Limb (tissue), 2 donors: ENCODE results near the gene EXOC3L2.
"Not testable (repeated sequence)": the region's sequence is repeated elsewhere in the genome, so short reads cannot be mapped to it uniquely, and the experiment has no call there.

ENCODE experiments used
- DNase-seq, 2 donors: peaks; one replicate each; pipeline ENCODE4 v3.0.0-alpha.2; 2016; ENCODE audit errors: extremely low spot score in 2 of 2

Gene EXOC3L2

DNA sequence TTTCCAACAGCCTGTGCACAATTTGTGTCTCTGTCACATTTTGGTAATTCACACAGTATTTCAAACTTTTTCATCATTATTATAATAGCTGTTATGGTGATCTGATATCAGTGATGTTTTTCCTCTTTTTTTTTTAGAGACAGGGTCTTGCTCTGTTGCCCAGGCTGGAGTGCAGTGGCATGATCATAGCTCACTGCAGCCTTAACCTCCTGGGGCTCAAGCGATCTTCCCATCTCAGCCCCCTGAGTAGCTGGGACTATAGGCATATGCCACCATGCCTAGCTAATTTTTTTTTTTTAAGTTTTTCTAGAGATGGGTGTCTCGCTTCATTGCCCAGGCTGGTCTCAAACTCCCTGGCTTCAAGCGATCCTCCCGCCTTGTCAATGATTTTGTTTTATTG is 11.6 kb upstream of the EXOC3L2 start:
- no peak for DNase-seq

DNA sequence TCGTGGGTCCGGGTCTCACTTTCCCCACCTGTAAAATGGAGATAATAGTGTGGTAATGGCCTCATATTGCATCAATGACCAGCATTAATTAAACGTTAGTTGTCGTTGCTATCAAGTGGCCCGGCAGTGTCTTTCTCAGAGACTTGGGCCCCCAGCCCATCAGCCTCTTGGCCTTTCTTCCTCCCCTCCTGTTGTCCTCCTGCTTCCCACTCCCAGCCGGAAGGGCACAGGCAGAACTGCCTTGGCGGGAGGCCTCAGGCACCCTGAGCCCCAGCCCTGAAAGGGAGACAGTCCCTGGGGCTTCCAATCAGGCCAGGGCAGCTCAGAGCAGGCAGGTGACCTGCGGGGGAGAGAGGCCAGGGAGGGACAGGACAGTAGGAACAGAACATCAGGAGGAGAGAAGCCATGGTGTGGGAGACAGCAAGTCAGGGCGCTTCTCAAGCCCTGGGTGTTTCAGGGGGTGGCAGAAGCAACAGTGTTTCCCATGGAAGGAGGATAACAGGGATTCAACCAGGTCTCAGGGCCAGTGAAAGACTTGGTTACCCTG is 10.5 kb upstream of the EXOC3L2 start:
- DNase-seq, result no peak

DNA sequence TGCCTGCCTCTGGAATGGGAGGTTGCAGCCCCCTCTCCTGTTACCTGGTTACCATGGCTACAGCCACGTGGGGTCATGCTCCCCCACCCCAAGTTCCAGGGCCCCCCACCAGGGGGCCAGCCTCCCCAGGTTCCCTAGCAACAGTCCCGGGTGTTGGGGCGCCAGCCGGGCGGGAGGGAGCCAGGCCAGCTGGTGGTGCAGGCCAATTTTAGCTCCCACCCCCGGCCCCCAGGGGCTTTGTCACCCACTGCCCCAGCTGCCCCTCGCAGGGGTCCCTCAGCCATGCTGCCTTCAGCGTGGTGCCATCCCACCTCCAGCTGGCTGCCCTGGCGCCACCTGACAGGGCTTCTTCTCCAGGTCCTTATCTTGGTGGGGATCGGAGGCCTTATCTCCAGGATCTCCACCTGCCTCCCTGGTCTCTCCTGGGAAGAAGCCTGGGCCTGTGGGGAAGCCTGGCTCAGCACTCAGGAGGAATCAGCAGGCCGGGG is 8.9 kb upstream of the EXOC3L2 start:
- no peak for DNase-seq

DNA sequence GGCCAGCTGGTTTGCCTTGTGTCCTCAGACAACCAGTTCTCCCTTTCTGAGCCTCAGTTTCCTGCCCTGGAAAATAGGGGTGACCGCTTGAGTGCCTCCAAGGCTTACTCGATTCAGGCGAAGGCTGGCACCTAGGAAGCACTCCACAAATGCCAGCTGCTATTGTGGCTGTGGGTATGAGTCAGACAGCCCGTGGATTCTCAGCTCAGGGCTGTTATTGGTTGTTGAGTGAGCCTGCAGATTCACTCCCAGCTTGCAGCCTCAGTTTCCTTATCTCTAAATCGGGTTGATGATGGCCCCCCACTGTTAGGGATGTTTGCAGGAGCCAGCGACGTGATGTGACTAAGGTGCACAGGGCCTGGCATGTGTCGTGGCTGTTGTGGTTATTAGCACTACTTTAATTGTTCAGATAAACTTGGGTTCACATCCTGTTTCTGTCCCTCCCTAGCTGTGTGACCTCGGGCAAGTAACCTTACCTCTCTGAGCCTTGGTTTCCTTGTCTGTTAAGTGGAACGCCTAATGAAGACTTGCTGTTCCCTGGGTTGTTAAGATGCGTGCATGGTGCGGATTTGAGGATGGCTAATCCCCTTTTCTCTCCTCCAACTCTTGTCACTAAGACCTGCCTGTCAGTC is 8.3 kb upstream of the EXOC3L2 start:
- DNase-seq, result no peak

DNA sequence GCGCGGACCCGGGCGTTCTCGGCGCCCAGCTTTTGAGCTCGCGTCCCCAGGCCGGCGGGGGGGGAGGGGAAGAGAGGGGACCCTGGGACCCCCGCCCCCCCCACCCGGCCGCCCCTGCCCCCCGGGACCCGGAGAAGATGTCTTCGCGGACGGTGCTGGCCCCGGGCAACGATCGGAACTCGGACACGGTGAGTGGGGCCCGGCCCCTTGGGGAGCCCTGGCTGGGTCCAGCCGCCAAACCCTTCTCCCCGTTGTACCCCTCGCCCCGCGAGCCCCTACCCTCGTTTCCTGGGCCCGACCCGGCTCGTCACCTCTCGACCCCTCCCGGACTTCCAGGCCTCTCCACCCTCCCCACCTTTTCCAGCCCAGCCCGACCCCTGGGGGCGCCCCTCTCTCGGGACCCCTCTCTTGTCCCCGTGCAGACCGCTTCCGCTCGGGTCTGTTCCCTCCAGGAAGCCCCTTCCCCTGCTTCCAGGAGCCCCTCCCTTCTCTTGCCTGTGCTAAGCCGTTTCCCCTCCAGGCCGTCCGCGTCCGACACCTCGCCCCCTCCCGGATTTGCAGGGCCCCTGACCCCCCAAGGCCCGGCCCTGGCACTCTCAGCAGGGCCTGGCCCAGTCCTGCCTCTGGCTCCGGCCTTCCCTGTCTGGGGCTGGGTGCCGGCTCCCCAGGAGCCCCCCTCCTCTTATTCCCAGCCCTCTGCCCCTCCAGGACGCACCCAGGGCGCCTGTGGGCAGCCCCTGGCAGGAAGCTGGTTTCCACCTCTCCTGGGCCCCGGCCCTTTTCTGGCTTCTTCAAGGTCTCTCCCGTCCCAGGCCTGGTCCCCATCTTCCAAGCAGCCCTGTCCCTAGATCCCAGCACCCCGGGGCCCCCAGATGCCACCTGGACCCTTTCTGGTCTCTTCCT is 6.5 kb upstream of the EXOC3L2 start:
- DNase-seq, result peak in 1 of 2 donors; percentile 64

DNA sequence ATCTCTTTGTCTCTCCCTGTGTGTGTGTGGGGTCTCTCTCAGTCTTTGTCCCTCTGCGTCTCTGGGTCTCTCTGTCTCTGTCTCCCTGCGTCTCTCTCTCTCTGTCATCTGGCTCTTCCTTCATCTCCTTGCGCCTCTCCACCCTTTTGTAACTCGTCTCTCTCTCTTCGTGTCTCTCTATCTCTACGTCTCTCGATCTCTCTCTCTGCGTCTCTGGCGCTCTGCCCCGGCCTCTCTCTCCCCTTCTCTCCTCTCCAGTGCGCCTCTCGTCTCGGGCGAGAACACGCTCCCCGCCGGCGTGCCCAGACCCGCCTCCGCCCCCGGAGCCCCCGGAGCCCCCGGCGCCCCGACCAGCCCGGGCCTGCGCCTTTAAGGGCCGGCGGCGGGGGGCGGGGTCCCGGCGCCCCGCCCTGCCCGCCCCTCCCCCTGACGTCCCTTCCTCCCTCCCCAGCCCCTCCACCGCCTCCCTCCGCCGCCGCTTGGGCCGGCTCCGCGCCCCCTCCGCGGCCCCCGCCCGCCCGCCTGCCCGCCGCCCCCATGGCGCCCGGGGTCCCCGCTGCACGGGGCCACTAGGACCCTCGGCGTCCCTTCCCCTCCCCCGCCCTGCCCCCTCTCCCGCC is 5.7 kb upstream of the EXOC3L2 start, which contains the start of gene MARK4:
Gene MARK4 (plus strand): TSS at position 440 of the 620 bp plus-strand sequence. CDS start 318 bp downstream, outside the sequence.
- DNase-seq, result peak; percentile 75 to 88

DNA sequence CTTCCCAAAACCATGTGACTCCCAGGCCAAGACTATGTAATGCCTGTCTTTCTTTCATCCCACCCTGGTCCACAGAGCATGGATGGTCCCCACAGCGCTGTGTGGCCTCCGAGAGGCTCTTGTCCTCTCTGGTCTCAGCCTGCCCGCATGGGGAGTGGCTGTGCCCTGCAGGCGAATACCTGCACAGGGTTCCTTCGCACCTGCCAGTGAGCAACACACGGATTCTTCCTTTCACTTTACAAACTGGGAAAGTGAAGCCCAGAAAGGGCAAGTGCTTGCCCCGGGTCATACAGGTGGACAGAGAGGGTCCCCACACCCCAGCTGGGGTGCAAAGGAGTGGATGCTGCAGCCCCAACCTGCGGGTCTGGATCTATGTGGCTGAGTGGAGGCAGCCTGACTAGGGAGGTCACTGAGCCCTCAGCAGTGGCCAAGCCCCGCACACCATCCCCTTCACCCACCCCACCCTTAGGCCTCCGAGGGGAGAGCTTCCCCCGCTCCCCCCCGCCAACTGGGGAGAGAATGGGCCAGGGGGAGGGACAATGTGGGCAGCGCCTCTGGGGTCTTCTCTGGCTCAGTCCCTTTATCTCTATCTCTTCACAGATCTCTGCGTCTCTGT is 5.1 kb upstream of the EXOC3L2 start:
- DNase-seq, result no peak

DNA sequence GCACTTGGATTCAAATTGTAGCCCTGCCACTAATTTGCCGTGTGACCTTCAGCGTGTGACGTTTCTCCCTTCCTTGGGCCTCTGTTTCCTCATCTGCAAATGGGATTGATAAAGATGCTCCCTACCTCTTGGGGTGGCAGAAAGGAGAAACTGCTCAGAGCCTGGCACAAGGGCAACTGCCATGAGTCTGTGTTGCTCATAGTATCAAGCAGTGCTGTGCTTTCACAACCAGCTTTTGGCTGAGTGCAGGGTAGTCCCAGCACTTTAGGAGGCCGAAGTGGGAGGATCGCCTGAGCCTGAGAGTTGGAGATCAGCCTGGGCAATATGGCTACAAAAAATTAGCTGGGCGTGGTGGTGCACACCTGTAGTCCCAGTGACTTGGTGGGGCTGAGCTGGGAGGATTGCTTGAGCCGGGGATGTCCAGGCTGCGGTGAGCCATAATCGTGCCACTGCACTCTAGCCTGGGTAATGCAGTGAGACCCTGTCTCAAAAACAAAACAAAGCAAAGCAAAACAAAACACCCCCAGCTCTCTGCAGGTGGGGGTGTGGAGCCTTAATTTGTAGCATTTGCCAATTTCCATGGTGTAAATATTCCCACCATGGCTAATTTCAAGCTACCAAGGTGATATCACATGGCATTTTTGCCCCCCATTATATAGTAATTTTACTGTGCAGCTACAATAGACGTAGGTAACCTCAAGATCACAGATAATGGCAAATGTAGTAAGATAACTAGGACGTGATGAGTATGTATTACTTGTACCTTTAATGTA is 4.2 kb upstream of the EXOC3L2 start:
- DNase-seq, result no peak

DNA sequence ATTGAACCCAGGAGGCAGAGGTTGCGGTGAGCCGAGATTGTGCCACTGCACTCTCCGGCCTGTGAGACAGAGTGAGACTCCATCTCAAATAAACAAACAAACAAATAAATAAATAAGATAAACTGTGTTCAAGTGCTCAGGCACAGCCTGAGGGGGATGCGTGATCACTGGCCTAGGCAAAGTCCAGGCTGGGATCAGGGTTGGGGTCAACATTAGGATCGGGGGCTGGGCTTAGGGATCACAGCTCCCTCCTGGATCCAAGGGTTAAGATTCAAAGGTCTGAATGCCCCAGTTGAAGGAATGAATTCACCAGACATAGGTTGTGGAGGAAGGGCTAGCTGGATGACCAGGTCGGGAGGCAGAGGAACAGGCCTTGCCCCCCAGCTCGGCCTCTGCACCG is 1.9 kb upstream of the EXOC3L2 start:
- DNase-seq, result no peak

DNA sequence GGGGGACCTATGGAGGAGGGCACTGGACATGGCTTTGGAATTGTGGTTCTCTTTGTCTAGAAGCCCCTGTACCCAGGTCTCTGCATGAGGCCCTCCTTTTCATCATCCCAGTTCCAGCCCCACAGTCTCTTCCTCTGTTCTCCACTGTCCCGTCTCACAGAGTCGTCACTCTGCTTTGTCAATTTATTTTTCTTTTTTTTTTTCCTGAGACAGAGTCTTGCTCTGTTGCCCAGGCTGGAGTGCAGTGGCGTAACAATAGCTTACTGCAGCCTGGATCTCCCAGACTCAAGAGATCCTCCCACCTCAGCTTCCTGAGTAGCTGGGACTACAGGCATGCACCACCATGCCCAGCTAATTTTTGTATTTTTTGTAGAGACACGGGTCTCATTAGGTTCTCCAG is 619 bp upstream of the EXOC3L2 start:
- no peak for DNase-seq

DNA sequence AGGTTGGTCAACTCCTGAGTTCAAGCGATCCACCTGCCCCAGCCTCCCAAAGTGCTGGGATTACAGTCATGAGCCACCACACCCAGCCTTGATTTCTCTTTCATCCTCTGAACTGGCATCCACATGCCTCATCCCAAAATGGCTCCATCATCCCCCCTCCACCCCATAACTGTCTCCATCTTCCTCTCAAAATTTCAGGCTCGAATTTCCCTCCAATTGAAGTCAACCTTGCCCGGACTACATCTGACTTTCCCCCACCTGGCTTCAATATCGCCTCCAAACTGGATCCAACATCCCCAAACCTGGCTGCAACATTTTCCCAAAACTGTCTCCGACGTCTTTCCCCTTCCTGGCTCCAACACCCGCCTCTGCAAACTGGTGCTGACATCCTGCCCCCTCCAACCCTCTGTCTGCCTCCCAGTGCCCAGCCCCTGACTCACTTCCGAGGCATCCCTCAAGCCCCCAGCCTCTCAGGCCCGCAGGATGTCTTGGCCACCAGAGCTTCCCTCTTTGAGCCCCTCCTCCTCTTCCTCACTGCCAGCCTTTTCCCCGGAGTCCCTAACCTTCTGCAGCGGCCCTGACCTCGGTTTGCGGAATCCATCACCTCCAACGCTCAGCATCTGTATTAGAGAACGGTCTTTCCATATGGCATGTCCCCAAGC is 943 bp downstream of the EXOC3L2 start:
- no peak for DNase-seq

DNA sequence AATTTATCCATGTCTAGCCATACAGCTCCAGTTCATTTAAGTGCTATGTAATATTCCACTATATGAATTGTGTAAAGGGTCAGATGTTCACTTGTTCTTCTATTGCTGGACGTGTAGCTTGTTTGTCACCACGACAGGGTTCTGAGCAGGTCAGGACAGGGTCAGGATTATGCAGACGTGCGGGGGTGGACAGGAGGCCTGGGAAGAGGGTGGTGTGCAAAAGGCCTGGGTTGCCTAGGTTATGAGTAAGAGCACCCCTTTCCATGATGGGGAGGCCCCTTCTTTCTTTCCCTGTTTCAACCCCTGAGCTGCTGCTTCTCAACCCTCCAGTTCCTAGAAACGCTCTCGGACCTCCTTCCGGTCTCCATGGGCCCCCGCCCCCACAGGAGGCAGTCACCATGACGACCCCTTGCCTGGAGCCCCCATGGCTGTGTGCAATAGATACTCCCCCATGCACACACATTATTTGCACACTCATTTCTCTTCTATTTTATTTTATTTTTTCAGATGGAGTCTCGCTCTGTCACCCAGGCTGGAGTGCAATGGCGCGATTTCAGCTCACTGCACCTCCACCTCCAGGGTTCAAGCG is 2.0 kb downstream of the EXOC3L2 start:
- DNase-seq, result no peak

DNA sequence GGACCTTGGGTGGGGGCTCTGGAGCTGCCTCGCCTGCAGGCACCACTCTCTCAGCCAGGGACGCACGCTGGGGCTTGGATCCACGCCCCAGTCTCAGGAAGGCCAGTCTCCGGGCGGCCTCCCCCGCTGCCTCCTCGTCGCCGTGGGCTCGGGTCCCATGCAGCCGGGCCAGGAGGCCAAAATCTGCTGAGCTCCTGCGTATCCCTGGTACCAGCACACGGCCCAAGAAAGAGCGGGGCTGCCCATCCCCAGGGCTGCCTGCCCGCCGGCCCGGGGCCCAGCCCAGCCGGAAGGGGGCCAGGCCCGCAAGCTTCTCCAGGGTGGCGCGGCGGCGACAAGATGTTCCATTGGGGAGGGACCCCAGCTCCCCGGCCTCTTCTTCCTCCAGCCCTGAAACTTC is 6.7 kb downstream of the EXOC3L2 start:
- DNase-seq, result no peak

DNA sequence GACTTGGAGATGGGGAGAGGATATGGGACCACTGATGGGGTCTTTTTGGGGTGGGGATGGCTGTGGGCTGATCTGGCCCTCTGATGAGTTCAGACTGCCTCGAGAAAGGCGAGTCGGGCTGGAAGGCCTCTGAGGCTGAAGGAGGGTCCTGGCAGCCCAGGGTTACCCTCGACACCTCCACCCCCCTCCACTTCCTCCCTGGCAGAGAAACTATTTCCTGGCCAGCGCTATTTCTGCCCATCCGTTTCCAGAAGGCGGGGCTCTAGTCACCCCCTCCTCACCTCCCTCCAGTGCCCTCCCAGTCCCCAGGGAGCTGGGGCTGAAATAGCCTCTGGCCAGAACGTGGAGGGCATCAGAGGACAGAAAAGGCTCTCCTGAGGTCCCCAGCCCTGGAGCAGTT is 9.7 kb downstream of the EXOC3L2 start:
- DNase-seq, result no peak

DNA sequence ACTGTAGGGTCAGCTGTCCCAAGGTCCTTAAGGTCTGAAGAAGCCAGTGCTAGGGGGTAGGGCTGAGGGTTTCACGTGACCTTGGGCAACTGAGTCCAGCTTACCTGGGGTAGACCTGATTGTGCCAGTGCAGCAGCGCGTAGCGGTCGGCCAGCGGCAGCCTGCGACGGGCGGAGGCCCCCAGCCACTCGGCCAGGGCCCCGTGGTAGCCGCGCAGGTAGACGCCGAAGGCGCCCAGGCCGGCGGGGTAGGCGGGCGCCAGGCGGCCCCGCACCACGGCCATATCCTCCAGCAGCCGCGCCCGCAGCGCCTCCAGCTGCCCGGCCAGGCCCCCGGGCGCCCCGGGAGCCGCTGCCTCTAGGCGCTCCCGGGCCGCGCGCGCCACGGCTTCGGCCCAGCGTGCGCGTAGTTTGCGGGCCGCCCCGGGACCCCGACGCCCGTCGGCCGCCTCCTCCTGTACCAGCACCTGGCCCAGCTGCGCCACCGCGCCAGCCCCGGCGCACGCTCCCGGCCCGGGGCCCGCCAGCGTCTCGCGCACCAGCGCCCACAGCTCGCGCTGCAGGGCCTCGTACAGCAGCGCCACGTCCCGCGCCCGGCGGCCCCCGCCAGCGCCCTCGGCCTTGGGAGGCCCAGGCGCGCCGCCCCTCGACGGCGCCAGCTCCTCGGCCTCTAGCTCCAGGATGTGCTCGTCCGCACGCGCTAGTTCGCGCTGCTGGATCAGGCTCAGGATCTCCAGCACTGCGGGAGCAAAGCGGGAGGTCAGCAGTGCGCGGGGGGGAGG is 10.9 kb downstream of the EXOC3L2 start:
- no peak for DNase-seq

DNA sequence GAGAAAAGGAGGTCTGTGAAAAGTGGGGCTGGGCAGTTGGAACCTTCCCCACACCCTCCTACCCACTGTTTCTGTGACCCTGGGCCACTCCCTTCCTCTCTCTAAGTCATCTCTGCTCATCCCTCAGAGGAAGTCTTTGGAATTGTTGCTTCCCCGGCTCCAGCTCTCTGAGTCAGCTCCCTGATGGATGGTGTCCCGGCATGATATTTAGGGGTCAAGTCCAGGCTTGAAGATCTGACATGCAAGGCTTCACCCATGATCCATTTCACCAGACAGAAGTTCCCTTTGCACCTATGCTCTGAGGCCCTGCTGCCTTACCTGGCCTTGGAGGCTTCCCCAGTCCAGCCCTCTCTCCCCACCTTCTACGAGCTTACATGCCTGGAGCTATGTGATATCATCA is 13.3 kb downstream of the EXOC3L2 start:
- no peak for DNase-seq

DNA sequence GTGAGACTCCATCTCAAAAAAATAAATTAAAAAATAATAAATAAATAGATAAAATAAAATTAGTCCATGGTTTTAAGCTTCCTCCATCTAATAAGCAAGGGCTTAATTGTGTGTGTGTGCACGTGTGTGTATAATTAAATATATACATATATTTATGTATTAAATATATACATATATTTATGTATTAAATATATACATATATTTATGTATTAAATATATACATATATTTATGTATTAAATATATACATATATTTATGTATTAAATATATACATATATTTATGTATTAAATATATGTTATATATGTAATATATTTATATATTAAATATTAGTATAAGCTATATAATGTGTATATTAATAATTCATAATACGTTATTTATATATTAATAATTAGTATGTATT is 16.2 kb downstream of the EXOC3L2 start:
- not testable (repeated sequence) for DNase-seq

DNA sequence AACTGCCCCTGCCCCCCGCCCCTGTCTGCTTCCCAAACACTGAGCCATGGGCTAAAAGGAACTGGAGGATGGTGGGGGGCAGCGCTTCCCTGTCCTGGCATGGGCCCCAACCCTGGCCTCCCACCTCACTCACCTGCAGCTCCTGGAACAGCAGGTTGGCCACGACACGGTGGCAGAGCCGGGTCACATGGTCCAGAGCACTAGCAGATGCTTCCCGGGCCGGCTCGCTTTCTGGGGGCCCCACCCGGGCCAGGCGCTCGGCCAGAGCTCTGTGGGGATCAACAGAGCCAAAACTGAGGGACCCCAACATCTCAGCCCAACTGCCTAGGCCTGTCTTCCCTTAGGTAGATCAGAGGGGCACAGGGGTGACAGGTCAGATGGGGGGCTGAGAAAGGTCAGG is 20.6 kb downstream of the EXOC3L2 start:
- DNase-seq, result no peak

DNA sequence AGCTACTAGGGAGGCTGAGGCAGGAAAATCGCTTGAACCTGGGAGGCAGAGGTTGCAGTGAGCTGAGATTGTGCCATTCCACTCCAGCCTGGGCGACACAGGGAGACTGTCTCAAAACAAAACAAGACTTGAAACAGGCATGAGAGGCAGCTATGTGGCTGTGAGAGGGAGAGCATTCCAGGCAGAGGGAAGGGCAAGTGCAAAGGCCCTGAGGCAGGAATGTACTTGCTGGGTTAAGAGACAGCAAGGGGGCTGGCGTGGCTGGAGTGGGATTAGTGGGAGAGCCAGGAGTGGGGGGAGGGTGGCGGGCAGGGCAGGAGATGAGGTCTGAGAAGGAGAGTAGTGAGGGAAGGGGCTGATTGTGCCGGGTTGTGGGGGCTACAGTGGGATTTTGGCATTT is 21.3 kb downstream of the EXOC3L2 start:
- DNase-seq, result no peak
